GDM1 (cell line): ENCODE data around the gene CCL2.
"Not testable (repeated sequence)": the region's sequence is repeated elsewhere in the genome, so short reads cannot be mapped to it uniquely, and the experiment has no call there.

ENCODE experiments used
- DNase-seq: peaks from one replicate; lab custom pipeline; 2025; lab: John Stamatoyannopoulos, UW

The CCL2 gene

GRCh38 chr17:34254651-34255380 is at the start of gene CCL2:
Gene CCL2, plus strand, starts transcription at chr17:34255285. Its CDS starts 65 bp downstream, at chr17:34255350.
- DNase-seq, result no peak

GRCh38 chr17:34205401-34205800 is 49.7 kb upstream of the CCL2 start:
- no peak for DNase-seq

- DNase-seq, result no peak
Observed at GRCh38 chr17:34206569-34206968, 48.5 kb upstream of the CCL2 start.

GRCh38 chr17:34207572-34207971 is 47.5 kb upstream of the CCL2 start:
- no peak for DNase-seq

GRCh38 chr17:34218748-34219147 is 36.3 kb upstream of the CCL2 start:
- DNase-seq, result no peak

GRCh38 chr17:34219405-34219804 is 35.7 kb upstream of the CCL2 start:
- no peak for DNase-seq

GRCh38 chr17:34220045-34220751 is 34.9 kb upstream of the CCL2 start:
- DNase-seq, result no peak

GRCh38 chr17:34220752-34221395 is 34.2 kb upstream of the CCL2 start:
- no peak for DNase-seq

GRCh38 chr17:34221411-34221810 is 33.7 kb upstream of the CCL2 start:
- no peak for DNase-seq

GRCh38 chr17:34222722-34223497 is 32.2 kb upstream of the CCL2 start:
- no peak for DNase-seq

GRCh38 chr17:34225046-34225445 is 30.0 kb upstream of the CCL2 start:
- DNase-seq, result no peak

- DNase-seq, result no peak
Observed at GRCh38 chr17:34226011-34226743, 28.9 kb upstream of the CCL2 start.

GRCh38 chr17:34226744-34227034 is 28.4 kb upstream of the CCL2 start:
- no peak for DNase-seq

GRCh38 chr17:34227293-34227692 is 27.8 kb upstream of the CCL2 start:
- DNase-seq, result not testable (repeated sequence)

- no peak for DNase-seq
Observed at GRCh38 chr17:34227707-34228106, 27.4 kb upstream of the CCL2 start.

GRCh38 chr17:34228781-34229180 is 26.3 kb upstream of the CCL2 start:
- no peak for DNase-seq

GRCh38 chr17:34230342-34230741 is 24.7 kb upstream of the CCL2 start:
- no peak for DNase-seq

- no peak for DNase-seq
Observed at GRCh38 chr17:34234616-34235015, 20.5 kb upstream of the CCL2 start.

GRCh38 chr17:34235389-34236028 is 19.6 kb upstream of the CCL2 start:
- no peak for DNase-seq

GRCh38 chr17:34236281-34236892 is 18.7 kb upstream of the CCL2 start:
- DNase-seq, result no peak

GRCh38 chr17:34237458-34237857 is 17.6 kb upstream of the CCL2 start:
- no peak for DNase-seq
